Measurements from ENCODE around the gene ARHGAP15. TPM values are rescaled to one million over a fixed set of nuclear protein-coding genes. Genes with fewer than 3 reads are reported as not detected.

ARHGAP15 gene
- total RNA-seq, 1 donor from 2014 or later, result 2.6 TPM

DNA sequence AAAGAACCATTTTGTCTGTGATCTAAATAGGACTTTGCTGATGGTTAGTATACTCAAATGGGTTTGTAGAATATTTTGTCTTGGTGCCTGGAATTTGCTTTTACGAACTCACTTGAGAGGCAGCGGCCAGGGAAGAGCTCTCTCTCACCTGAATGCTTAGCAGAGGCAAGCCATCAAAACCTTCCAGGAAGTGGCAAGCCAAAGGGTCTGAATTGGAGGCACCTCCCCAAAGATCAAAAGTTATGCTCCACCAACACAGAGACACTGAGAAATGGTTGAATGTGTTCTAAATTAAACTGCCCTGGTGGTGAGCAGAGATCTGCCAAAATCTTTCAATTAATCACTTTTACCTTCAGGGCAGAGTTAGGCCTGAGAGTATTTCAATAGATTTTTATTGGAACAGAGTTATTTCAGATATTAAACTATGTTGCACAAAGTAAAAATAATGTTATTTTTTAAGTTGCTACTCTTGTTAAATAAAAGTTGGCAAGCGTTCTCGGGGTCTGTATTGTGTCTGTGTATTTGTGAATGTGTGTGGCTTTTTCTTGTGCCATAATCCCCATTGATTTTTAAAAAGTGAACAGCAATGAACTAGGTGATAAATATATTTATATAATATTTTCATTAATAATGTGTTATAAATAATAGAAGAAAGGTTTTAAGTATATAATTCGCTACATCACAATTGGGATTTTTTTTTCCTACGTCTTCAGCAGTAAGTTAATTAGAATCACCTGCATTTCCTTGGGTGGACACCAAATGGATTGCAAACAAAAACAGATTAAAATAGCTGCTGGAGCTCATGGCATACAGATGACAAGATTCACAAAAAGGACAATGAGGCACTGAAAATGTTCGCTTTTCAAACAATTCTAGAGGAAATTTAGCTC lies 416.1 kb downstream of the ARHGAP15 start:
- no peak for ATAC-seq

GRCh38 chr2:143545949-143546255 lies 416.7 kb downstream of the ARHGAP15 start:
- no peak for ATAC-seq

- ATAC-seq, result no peak
Measured at GRCh38 chr2:143548032-143548431, 418.8 kb downstream of the ARHGAP15 start.

GRCh38 chr2:143550500-143550899 lies 421.3 kb downstream of the ARHGAP15 start:
- ATAC-seq, result no peak

DNA sequence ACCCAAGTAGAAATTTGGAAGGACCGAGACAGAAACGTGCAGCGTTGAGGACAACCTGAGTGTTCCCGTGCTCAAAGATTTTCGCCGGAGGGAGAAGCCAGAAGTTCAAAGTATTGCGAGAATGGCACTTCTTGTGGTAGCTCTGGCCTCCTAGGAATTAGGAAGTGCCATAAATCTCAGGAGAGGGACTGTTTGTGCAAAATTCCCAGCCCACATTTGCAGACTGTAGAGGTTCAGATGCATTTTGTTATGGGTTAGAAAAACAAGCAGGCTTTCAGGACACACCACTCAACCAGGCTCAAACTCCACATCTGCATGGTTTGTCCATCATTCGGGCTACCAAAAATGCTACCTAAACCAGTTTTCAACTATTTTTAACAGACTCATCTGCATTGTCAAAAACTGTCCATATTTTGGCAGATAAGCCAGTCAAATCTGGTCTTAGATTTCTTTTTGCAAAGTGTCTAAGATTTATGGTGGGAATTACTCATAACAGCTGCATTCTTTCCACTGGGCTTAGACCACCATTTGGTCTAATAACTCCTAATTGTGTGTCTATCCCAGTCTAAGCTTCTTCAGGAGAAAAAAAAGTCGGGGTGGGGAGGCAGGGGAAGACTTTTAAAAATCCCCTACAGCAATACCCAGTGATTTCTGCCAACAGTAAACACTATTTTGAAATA lies 422.9 kb downstream of the ARHGAP15 start:
- ATAC-seq, result no peak

DNA sequence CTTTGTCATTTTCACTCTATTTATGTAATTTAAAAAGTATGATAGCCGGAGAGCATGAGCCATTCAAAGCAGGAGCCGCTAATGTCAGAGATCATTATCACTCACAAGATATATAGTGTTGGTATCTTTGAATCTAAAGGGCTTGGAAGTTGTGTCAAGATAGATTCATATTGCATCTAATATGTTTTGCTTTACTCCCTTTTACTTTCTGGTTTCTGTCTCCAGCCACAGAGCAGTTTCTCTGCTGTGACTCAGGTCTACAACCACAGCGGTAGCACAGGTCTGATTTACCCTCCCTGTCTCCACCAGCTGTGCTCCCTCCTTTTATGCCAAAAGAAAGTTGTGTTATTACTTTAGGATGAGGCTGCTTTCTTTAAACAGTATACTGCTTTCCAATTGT lies 424.0 kb downstream of the ARHGAP15 start:
- no peak for ATAC-seq

DNA sequence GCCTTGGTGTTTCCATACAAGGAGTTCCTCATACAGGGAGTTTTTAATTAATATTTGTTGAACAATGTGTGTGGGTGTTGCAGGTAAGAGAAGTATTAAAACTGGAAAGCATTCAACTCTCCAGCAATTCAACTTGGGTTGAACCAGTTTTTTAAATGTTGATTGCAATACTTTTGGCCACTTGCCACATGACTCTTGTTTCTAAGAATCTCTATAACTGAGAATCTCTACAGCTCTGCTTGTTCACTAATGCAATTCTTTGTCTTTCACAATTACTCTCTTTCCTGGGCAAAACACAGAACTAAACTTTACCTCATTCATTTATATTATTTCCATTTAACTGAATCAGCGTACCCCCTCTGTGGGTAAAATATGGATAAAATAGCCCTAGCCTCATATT lies 429.4 kb downstream of the ARHGAP15 start:
- ATAC-seq, result no peak

DNA sequence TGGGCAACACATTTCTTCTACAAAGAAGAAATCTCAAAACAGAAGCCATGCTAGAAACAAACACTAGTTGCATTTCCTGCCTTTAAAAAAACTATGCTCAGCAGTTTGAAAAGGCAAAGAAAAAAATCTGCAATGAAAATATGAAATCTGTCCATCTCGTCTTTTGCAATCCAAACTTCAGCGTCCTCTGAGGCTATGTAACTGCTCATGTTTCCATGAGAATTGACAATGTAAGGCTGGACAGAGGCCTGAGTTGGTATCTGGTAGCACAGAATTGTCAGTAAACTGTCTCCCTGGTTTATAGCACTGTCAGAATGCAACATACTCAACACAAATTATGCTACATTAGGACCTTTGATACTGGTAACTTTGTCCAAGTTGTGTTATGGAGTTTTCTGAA lies 429.9 kb downstream of the ARHGAP15 start:
- no peak for ATAC-seq

- ATAC-seq, result no peak
Measured at GRCh38 chr2:143560724-143561123, 431.5 kb downstream of the ARHGAP15 start.

DNA sequence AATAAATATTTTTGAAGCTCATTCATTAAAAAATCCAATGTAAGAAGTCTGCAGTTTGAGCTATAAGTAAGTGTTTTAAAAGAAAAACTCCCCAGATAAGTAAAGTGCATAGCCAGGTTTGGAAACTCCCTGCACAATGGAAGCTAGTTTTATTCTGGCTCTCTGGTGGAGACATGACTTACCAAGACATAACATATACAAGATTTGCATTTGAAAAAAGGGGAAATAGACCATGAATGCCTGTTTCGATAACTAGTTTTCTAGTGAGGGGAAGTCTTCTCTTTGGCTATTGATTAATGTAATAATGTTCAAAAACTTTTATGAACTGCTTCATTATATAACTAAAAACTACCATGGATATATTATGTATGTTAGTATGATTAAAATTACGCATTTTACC lies 435.2 kb downstream of the ARHGAP15 start:
- no peak for ATAC-seq

- no peak for ATAC-seq
Measured at GRCh38 chr2:143571747-143572146, 442.5 kb downstream of the ARHGAP15 start.

DNA sequence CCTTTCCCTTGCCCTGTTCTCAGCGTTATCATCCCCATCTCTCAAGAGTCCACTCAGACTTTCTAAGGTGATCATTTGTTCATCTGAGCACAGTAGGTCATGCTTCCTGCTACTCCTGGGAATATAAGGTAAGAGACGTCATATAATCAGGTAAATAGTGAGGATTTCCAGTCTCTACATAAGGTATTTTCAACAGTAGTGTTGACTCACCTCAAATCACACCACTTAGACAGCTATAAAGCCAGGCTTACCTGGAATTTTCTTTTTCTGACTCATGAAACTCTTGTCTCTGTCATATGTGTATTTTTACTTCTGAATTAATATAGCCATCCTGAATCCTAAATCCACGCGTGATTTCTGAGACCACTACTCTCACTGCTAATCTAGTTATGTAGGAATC lies 443.2 kb downstream of the ARHGAP15 start:
- ATAC-seq, result no peak

GRCh38 chr2:143574069-143574468 lies 444.9 kb downstream of the ARHGAP15 start:
- ATAC-seq, result no peak

- no peak for ATAC-seq
Measured at GRCh38 chr2:143575340-143575739, 446.1 kb downstream of the ARHGAP15 start.

DNA sequence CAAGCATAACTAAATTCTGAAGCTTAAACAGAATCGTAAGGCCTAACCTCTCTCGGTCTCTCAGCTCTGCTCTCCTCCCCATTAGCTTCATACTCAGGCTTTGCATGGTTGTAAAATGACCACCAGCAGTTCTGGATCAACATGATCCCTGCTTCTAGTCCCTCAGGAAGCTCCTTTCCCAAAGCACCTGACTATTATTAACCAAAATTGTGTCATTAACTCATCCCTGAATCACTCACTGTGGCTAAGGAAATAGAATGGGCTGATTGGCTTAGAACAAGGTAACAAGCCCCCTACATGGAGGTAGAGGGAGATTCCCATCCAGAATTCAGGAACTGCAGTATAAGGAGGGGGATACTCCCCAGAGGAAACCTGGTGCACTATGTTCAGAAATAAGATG lies 448.3 kb downstream of the ARHGAP15 start:
- no peak for ATAC-seq

DNA sequence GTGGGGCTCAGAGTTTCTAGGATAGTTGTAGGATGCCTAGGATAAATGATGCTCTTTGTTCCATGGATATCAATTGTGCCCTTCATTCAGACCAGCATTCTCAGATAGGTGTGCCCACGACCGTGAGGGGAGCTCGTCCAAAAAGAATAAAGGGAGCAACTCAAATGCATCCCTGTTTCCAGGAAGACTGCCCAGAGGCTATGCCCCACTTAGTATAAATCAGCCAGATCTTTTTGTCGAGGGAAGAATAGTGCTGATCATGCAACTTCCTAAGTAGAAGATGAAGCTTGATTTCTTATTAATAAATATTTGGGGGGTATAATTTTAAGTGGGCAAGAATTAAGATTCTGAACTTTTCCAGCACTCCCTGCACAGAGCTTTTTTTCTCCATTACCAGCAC lies 450.2 kb downstream of the ARHGAP15 start:
- no peak for ATAC-seq

- no peak for ATAC-seq
Measured at GRCh38 chr2:143581134-143581533, 451.9 kb downstream of the ARHGAP15 start.

GRCh38 chr2:143582046-143582747 lies 453.0 kb downstream of the ARHGAP15 start:
- no peak for ATAC-seq

DNA sequence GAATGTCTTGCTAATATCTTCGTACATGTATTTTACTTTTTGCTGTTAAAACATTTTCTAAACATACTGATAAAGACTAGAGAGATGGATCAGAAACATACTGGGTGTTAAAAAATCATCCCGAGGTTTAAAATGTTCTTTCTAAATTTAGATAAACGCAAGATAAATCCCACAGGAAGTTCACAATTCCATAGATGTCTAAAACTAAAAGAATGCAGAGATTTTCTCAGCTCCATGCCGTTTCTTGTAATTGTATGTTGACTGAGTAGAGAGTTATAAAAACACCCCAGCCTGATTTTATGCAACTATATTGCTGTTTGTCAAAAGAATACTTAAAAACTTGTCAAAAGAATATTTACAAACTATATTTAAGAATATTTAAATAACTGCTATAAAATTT lies 455.7 kb downstream of the ARHGAP15 start:
- no peak for ATAC-seq

DNA sequence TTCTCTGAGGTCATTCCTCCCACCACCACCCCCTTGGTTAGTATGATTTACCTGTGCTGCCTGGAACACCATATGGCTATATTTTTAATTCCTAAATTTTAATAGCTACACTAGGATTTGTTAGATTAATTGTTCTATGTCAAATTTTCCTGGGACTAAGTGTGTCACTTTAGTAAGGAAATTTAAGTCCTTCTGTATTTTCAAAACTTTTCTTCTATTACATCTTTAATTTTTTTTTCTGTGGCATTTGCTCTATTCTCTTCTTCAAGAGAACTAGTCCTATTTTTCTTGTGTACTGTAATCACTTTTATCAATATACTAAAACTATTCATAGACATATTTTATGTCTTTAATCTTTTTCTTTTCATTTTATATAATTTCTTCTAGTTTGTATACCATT lies 456.9 kb downstream of the ARHGAP15 start:
- no peak for ATAC-seq

- no peak for ATAC-seq
Measured at GRCh38 chr2:143588746-143589145, 459.5 kb downstream of the ARHGAP15 start.

DNA sequence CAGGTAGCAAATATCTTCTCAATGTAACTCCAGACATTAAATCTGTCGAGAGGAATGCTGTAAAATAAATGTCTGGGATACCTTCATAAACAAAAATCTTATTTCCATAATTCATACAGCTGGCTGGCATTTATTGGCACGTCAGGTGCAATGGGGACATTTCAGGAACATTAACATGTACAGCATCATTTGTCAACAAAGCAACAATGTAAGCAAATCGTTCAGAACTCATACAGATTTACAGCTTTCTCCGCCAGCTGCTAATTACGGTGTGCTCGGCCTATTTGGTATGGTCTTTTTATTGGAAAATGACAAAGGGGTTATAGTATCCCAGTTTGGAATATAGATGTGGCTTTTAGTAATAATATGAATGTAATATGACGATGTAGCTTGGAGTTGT lies 464.9 kb downstream of the ARHGAP15 start:
- ATAC-seq, result no peak

DNA sequence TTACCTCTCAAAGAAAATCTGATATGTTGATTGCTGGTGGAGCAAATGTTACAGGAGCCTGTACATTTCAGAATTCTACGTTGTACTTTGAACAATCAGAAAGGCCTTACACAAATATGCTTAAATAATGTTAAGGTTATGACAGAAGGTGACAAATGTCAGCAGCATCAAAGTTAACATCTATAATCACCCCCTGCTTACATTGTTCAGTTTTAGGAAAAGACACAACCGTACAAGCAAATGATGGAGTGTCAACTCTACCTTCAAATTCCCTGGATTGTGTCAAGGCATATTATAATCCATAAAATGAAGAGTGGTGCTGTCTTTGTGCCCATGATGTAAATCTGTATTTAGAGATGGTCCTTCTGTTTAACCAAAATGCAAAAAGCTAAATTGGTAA lies 465.5 kb downstream of the ARHGAP15 start:
- ATAC-seq, result no peak

- no peak for ATAC-seq
Measured at GRCh38 chr2:143600116-143600515, 470.9 kb downstream of the ARHGAP15 start.
